Endothelial cell of umbilical vein (primary cell): ENCODE data around the gene CLEC16A.

Source experiments
- POLR2A ChIP-seq: IDR thresholded peaks from 2 replicates; pipeline ENCODE4 v1.6.1; 2012; ENCODE audit warnings: low read depth, mild to moderate bottlenecking, control low read depth, low read length
- POLR2AphosphoS5 ChIP-seq: IDR thresholded peaks from 2 replicates; pipeline ENCODE4 v1.6.1; 2012; ENCODE audit warnings: low read depth, mild to moderate bottlenecking, control low read depth, low read length, moderate library complexity; ENCODE audit not compliant: insufficient read depth
- TF ChIP-seq, protein P1 (sequence below), 2 donors: IDR thresholded peaks; 1 replicate in 1 of 2; 2 replicates in 1 of 2; pipeline ENCODE4 v1.5.1; 2011; ENCODE audit warnings: low read length in 2 of 2, mild to moderate bottlenecking in 2 of 2, moderate library complexity in 2 of 2, control low read depth in 1 of 2, inconsistent platforms in 1 of 2, low read depth in 1 of 2; ENCODE audit not compliant: insufficient read depth in 1 of 2; ENCODE audit errors: extremely low read depth in 1 of 2

- TF ChIP-seq, protein P1, sequence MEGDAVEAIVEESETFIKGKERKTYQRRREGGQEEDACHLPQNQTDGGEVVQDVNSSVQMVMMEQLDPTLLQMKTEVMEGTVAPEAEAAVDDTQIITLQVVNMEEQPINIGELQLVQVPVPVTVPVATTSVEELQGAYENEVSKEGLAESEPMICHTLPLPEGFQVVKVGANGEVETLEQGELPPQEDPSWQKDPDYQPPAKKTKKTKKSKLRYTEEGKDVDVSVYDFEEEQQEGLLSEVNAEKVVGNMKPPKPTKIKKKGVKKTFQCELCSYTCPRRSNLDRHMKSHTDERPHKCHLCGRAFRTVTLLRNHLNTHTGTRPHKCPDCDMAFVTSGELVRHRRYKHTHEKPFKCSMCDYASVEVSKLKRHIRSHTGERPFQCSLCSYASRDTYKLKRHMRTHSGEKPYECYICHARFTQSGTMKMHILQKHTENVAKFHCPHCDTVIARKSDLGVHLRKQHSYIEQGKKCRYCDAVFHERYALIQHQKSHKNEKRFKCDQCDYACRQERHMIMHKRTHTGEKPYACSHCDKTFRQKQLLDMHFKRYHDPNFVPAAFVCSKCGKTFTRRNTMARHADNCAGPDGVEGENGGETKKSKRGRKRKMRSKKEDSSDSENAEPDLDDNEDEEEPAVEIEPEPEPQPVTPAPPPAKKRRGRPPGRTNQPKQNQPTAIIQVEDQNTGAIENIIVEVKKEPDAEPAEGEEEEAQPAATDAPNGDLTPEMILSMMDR (IDR thresholded peaks at IDR 0.05; ENCODE audit: extremely low read depth in 1 of 2, insufficient read depth in 1 of 2, low read depth in 1 of 2, low read length in 2 of 2): no peak
- TF ChIP-seq POLR2A: no peak
- TF ChIP-seq POLR2AphosphoS5: no peak
Measured at GRCh38 chr16:11016524-11016988, 72.2 kb downstream of the CLEC16A start.
